MCF 10A (cell line): ENCODE data around the gene SLC2A8. TPM values are rescaled to one million over a fixed set of nuclear protein-coding genes. Genes with fewer than 3 reads are reported as not detected.

Source experiments
- BruUV-seq: library from RNA; stranded (reverse); fragments of 400-500 nt; replicated peaks from 2 replicates; lab custom pipeline; 2021; lab: Mats Ljungman, UMichigan
- CTCF ChIA-PET: fragments of 300-600 bp; sonication (Branson Sonifier 250); formaldehyde crosslinking; extraction: SDS; loops from one replicate; lab custom pipeline; 2021; ENCODE audit warnings: antibody characterized with exemption, inconsistent platforms; lab: Yijun Ruan, JAX
- POLR2A ChIA-PET: fragments of 300-600, 350-650 bp; sonication (Branson Sonifier 250); formaldehyde crosslinking; extraction: SDS; loops from one replicate; lab custom pipeline; 2020; ENCODE audit warnings: antibody characterized with exemption, inconsistent platforms; lab: Yijun Ruan, JAX
- DNase-seq: peaks from one replicate; pipeline ENCODE4 v3.0.0-alpha.2; 2018; ENCODE audit not compliant: unreplicated experiment
- H3K27ac Mint-ChIP-seq: one replicate; pipeline ENCODE4 v1.8.0; 2022; ENCODE audit warnings: mild to moderate bottlenecking, low read depth, mixed read lengths; ENCODE audit not compliant: unreplicated experiment
- H3K27me3 Mint-ChIP-seq: one replicate; pipeline ENCODE4 v1.8.0; 2022; ENCODE audit warnings: mixed read lengths; ENCODE audit not compliant: insufficient read depth, unreplicated experiment
- H3K36me3 Mint-ChIP-seq: one replicate; pipeline ENCODE4 v1.8.0; 2022; ENCODE audit warnings: mild to moderate bottlenecking, moderate library complexity, mixed read lengths; ENCODE audit not compliant: insufficient read depth, unreplicated experiment
- H3K4me1 Mint-ChIP-seq: one replicate; pipeline ENCODE4 v1.8.0; 2022; ENCODE audit warnings: mixed read lengths; ENCODE audit not compliant: insufficient read depth, unreplicated experiment
- H3K4me3 Mint-ChIP-seq: one replicate; pipeline ENCODE4 v1.8.0; 2022; ENCODE audit warnings: mild to moderate bottlenecking, moderate library complexity, mixed read lengths; ENCODE audit not compliant: unreplicated experiment
- H3K9me3 Mint-ChIP-seq: one replicate; pipeline ENCODE4 v1.8.0; 2022; ENCODE audit warnings: mixed read lengths; ENCODE audit not compliant: unreplicated experiment
- intact Hi-C: fragments of 100-400 bp; cut with micrococcal nuclease; formaldehyde crosslinking; loops from 2 replicates; pipeline ENCODE4 v1.14.1; 2022
- total RNA-seq: library from RNA; stranded (reverse); gene quantifications from 2 replicates; pipeline ENCODE4 v1.2.3, GENCODE V29; 2022
- TF ChIP-seq, protein P1 (sequence below): fragments of 200-600 bp; IDR thresholded peaks from one replicate; pipeline ENCODE4 v1.8.0; 2022; ENCODE audit warnings: antibody characterized with exemption, mild to moderate bottlenecking; ENCODE audit not compliant: unreplicated experiment

SLC2A8 gene
- total RNA-seq, 1 experiment from 2014 or later, result 14.0 TPM

DNA sequence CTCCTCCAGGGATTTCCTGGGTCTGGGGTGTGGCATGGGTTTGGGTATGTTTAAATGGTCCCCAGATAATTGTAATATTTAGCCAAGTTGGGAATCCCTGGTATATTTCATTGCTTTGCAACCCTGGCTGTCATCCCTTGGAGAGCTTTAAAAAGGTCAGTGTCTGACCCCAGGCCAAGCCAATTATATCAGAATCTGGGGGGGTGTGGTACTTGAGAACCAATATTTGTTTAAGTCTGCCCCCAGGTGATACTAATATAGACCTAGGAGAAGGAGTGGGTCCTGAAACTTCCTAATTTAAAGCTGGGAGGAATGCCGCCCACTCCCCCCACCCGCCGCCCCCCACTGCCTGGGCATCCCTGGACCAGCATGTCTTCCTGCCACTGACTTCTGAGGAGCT is 38.2 kb upstream of the SLC2A8 start:
- CTCF ChIA-PET, result interaction anchor here (0.6 to 1.0 kb wide), 2 partner anchors 146 to 683 kb away, joined by 3 read pairs; no protein-coding TSS in a partner anchor
- BruUV-seq, result no TSS peak
- TF ChIP-seq, protein P1, sequence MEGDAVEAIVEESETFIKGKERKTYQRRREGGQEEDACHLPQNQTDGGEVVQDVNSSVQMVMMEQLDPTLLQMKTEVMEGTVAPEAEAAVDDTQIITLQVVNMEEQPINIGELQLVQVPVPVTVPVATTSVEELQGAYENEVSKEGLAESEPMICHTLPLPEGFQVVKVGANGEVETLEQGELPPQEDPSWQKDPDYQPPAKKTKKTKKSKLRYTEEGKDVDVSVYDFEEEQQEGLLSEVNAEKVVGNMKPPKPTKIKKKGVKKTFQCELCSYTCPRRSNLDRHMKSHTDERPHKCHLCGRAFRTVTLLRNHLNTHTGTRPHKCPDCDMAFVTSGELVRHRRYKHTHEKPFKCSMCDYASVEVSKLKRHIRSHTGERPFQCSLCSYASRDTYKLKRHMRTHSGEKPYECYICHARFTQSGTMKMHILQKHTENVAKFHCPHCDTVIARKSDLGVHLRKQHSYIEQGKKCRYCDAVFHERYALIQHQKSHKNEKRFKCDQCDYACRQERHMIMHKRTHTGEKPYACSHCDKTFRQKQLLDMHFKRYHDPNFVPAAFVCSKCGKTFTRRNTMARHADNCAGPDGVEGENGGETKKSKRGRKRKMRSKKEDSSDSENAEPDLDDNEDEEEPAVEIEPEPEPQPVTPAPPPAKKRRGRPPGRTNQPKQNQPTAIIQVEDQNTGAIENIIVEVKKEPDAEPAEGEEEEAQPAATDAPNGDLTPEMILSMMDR, result no peak
- Mint-ChIP-seq H3K27ac (no peak overlapping the region), H3K36me3 (no peaks in the 10 kb centered on the region), H3K9me3 (no peaks in the 10 kb centered on the region), H3K27me3 (no peaks in the 10 kb centered on the region), H3K4me1 (peaks cover 10% of the 10 kb centered on the region), H3K4me3 (no peak overlapping the region)
- no peak for DNase-seq
- POLR2A ChIA-PET, result no interaction called here
- intact Hi-C loops, result no loop called here

GRCh38 chr9:127360250-127360649 is 36.7 kb upstream of the SLC2A8 start:
- no peak for DNase-seq
- H3K4me3 Mint-ChIP-seq, result no peak overlapping the region
- H3K27me3 Mint-ChIP-seq, result no peaks in the 10 kb centered on the region
- BruUV-seq, result no TSS peak
- POLR2A ChIA-PET, result interaction anchor here (1.1 to 1.3 kb wide), 4 partner anchors 9 to 375 kb away, joined by 4 to 7 read pairs (median 5); partner anchors contain the start of genes SLC2A8 and ZNF79
- H3K27ac Mint-ChIP-seq, result no peak overlapping the region
- CTCF ChIA-PET, result interaction anchor here (0.6 to 1.5 kb wide), 13 partner anchors 20 to 227 kb away, joined by 3 to 6 read pairs (median 3); no protein-coding TSS in a partner anchor
- peaks cover 10% of the 10 kb centered on the region for H3K4me1 Mint-ChIP-seq
- no peaks in the 10 kb centered on the region for H3K9me3 Mint-ChIP-seq
- TF ChIP-seq, protein P1, result no peak
- no peaks in the 10 kb centered on the region for H3K36me3 Mint-ChIP-seq
- intact Hi-C loops, result loop anchor here (5.0 kb wide), 1 partner anchor 87 kb away; no protein-coding TSS in a partner anchor

- H3K27ac Mint-ChIP-seq, result peak overlapping the region; percentile 88
- TF ChIP-seq, protein P1, result peak; percentile 39
- no peaks in the 10 kb centered on the region for H3K27me3 Mint-ChIP-seq
- H3K4me1 Mint-ChIP-seq, result peaks cover 10% of the 10 kb centered on the region
- H3K36me3 Mint-ChIP-seq, result no peaks in the 10 kb centered on the region
- POLR2A ChIA-PET, result interaction anchor here (0.6 to 1.3 kb wide), 5 partner anchors 9 to 90 kb away, joined by 3 to 7 read pairs (median 4); partner anchors contain the start of genes SLC2A8 and ZNF79
- peak; percentile 67 for DNase-seq
- no peak overlapping the region for H3K4me3 Mint-ChIP-seq
- intact Hi-C loops, result loop anchor here (1.0 to 5.0 kb wide), 2 partner anchors 36 to 86 kb away; partner anchors contain the start of gene SLC2A8
- BruUV-seq, result no TSS peak
- CTCF ChIA-PET, result interaction anchor here (0.6 to 1.5 kb wide), 12 partner anchors 20 to 146 kb away, joined by 3 to 6 read pairs (median 3); no protein-coding TSS in a partner anchor
- no peaks in the 10 kb centered on the region for H3K9me3 Mint-ChIP-seq
Measured at GRCh38 chr9:127360829-127361228, 36.1 kb upstream of the SLC2A8 start.

- CTCF ChIA-PET, result interaction anchor here (0.7 to 1.5 kb wide), 3 partner anchors 24 to 28 kb away, joined by 3 to 5 read pairs (median 3); no protein-coding TSS in a partner anchor
- no peaks in the 10 kb centered on the region for H3K36me3 Mint-ChIP-seq
- no TSS peak for BruUV-seq
Measured at GRCh38 chr9:127361561-127361960, 35.4 kb upstream of the SLC2A8 start.

More at GRCh38 chr9:127361561-127361960, 35.4 kb upstream of the SLC2A8 start:
- H3K27me3 Mint-ChIP-seq, result no peaks in the 10 kb centered on the region
- POLR2A ChIA-PET, result interaction anchor here (0.7 to 1.3 kb wide), 2 partner anchors 62 to 89 kb away, joined by 3 to 7 read pairs; partner anchors contain the start of gene ZNF79
- peaks cover 10% of the 10 kb centered on the region for H3K4me1 Mint-ChIP-seq
- TF ChIP-seq, protein P1, result no peak
- no peaks in the 10 kb centered on the region for H3K9me3 Mint-ChIP-seq
- peak overlapping the region; percentile 88 for H3K27ac Mint-ChIP-seq
- intact Hi-C loops, result loop anchor here (1.0 to 5.0 kb wide), 2 partner anchors 36 to 86 kb away; partner anchors contain the start of gene SLC2A8
- no peak overlapping the region for H3K4me3 Mint-ChIP-seq
- peak; percentile 46 for DNase-seq
